SK-N-SH treated with all-trans-retinoic acid at 6 μM for 48 hours (cell line): ENCODE measurements around the gene FOXJ3.

Experiments
- ARNTL ChIP-seq: fragments of 450-650 bp; formaldehyde crosslinking; IDR thresholded peaks from 2 replicates; pipeline ENCODE4 v1.5.0; 2020; ENCODE audit warnings: low read depth, mild to moderate bottlenecking, moderate library complexity, borderline replicate concordance
- GLIS3 ChIP-seq: fragments of 250-450 bp; sonication (Bioruptor Pico); IDR thresholded peaks from 2 replicates; pipeline ENCODE4 v1.5.0; 2020; ENCODE audit warnings: mild to moderate bottlenecking, moderate library complexity
- PPARA ChIP-seq: fragments of 250-450 bp; sonication (Bioruptor Pico); IDR thresholded peaks from 2 replicates; pipeline ENCODE4 v1.5.0; 2020; ENCODE audit warnings: mild to moderate bottlenecking, borderline replicate concordance
- SNAI2 ChIP-seq: fragments of 250-450 bp; sonication (Bioruptor Pico); IDR thresholded peaks from 2 replicates; pipeline ENCODE4 v1.5.0; 2020; ENCODE audit warnings: mild to moderate bottlenecking, moderate library complexity
- TOX ChIP-seq: fragments of 250-450 bp; sonication (Bioruptor Pico); IDR thresholded peaks from 2 replicates; pipeline ENCODE4 v1.8.0; 2021; ENCODE audit warnings: mild to moderate bottlenecking, moderate library complexity, borderline replicate concordance
- ZFP30 ChIP-seq: fragments of 450-650 bp; formaldehyde crosslinking; IDR thresholded peaks from 2 replicates; pipeline ENCODE4 v1.5.0; 2022; ENCODE audit warnings: mild to moderate bottlenecking, moderate library complexity
- ZNF70 ChIP-seq: fragments of 450-650 bp; formaldehyde crosslinking; IDR thresholded peaks from 2 replicates; pipeline ENCODE4 v1.5.0; 2020; ENCODE audit warnings: mild to moderate bottlenecking, moderate library complexity
- ZNF8 ChIP-seq: fragments of 450-650 bp; formaldehyde crosslinking; IDR thresholded peaks from 2 replicates; pipeline ENCODE4 v1.5.0; 2020; ENCODE audit warnings: mild to moderate bottlenecking, moderate library complexity
- TF ChIP-seq, protein P1 (sequence below): fragments of 250-450 bp; sonication (Bioruptor Pico); IDR thresholded peaks from 2 replicates; pipeline ENCODE4 v1.8.0; 2020; ENCODE audit warnings: mild to moderate bottlenecking, moderate library complexity, borderline replicate concordance
- TF ChIP-seq, protein P2 (sequence below): fragments of 250-450 bp; sonication (Bioruptor Pico); IDR thresholded peaks from 2 replicates; pipeline ENCODE4 v1.5.1; 2020; ENCODE audit warnings: low read depth, mild to moderate bottlenecking, moderate library complexity
- TF ChIP-seq, protein P3 (sequence below): fragments of 250-450 bp; sonication (Bioruptor Pico); IDR thresholded peaks from 2 replicates; pipeline ENCODE4 v1.8.0; 2021; ENCODE audit warnings: low read depth, mild to moderate bottlenecking, moderate library complexity, borderline replicate concordance

DNA sequence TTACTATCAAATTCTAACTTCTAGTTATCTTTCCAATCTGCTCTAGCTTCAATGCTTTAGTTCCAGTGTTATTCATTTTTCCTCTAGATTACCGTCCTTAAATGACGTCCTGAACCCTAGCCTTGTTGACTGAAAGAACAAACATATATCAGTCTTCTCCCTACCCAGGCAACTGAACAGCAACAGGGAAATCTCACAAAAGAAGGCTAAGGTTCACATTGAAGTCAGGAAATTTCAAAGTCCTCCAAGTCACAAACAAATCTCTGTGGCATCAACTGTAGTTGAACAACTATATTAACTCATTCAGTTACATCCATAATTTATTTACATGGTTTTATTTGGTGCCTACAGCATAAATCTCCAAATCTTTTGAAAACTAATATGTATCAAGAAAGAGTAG lies 19.5 kb downstream of the FOXJ3 start:
- TF ChIP-seq ZNF70 (CRISPR knock-in tag): no peak
- TF ChIP-seq ZNF8 (CRISPR knock-in tag): no peak
- TF ChIP-seq, protein P1, sequence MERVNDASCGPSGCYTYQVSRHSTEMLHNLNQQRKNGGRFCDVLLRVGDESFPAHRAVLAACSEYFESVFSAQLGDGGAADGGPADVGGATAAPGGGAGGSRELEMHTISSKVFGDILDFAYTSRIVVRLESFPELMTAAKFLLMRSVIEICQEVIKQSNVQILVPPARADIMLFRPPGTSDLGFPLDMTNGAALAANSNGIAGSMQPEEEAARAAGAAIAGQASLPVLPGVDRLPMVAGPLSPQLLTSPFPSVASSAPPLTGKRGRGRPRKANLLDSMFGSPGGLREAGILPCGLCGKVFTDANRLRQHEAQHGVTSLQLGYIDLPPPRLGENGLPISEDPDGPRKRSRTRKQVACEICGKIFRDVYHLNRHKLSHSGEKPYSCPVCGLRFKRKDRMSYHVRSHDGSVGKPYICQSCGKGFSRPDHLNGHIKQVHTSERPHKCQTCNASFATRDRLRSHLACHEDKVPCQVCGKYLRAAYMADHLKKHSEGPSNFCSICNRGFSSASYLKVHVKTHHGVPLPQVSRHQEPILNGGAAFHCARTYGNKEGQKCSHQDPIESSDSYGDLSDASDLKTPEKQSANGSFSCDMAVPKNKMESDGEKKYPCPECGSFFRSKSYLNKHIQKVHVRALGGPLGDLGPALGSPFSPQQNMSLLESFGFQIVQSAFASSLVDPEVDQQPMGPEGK (CRISPR knock-in tag): no peak
- TF ChIP-seq PPARA: no peak
- no peak for TF ChIP-seq SNAI2 (CRISPR knock-in tag)
- no peak for TF ChIP-seq TOX (CRISPR knock-in tag)
- no peak for TF ChIP-seq ARNTL (CRISPR knock-in tag)
- TF ChIP-seq GLIS3: no peak
- TF ChIP-seq ZFP30: no peak
- TF ChIP-seq, protein P2, sequence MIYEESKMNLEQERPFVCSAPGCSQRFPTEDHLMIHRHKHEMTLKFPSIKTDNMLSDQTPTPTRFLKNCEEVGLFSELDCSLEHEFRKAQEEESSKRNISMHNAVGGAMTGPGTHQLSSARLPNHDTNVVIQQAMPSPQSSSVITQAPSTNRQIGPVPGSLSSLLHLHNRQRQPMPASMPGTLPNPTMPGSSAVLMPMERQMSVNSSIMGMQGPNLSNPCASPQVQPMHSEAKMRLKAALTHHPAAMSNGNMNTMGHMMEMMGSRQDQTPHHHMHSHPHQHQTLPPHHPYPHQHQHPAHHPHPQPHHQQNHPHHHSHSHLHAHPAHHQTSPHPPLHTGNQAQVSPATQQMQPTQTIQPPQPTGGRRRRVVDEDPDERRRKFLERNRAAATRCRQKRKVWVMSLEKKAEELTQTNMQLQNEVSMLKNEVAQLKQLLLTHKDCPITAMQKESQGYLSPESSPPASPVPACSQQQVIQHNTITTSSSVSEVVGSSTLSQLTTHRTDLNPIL (CRISPR knock-in tag): no peak
- TF ChIP-seq, protein P3, sequence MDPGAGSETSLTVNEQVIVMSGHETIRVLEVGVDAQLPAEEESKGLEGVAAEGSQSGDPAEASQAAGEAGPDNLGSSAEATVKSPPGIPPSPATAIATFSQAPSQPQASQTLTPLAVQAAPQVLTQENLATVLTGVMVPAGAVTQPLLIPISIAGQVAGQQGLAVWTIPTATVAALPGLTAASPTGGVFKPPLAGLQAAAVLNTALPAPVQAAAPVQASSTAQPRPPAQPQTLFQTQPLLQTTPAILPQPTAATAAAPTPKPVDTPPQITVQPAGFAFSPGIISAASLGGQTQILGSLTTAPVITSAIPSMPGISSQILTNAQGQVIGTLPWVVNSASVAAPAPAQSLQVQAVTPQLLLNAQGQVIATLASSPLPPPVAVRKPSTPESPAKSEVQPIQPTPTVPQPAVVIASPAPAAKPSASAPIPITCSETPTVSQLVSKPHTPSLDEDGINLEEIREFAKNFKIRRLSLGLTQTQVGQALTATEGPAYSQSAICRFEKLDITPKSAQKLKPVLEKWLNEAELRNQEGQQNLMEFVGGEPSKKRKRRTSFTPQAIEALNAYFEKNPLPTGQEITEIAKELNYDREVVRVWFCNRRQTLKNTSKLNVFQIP: no peak
